GM12873 (cell line): Measurements from ENCODE around the gene EEPD1.

Experiments
- CTCF ChIP-seq: IDR thresholded peaks from 2 replicates; pipeline ENCODE4 v1.5.1; 2012; ENCODE audit warnings: low read depth, mild to moderate bottlenecking, moderate library complexity, low read length, control low read depth; ENCODE audit not compliant: insufficient read depth; ENCODE audit errors: missing control alignments

Gene EEPD1

GRCh38 chr7:36154255-36155212 is 1.5 kb downstream of the EEPD1 start:
- TF ChIP-seq CTCF: no peak

GRCh38 chr7:36155811-36156361 is 2.8 kb downstream of the EEPD1 start:
- no peak for TF ChIP-seq CTCF

- TF ChIP-seq CTCF: no peak
These were observed 4.7 kb downstream of the EEPD1 start for GRCh38 chr7:36157527-36158320.

- TF ChIP-seq CTCF: no peak
These were observed 5.2 kb downstream of the EEPD1 start for GRCh38 chr7:36158321-36158605.

- no peak for TF ChIP-seq CTCF
These were observed 6.6 kb downstream of the EEPD1 start for GRCh38 chr7:36159618-36160017.

- no peak for TF ChIP-seq CTCF
These were observed 7.3 kb downstream of the EEPD1 start for GRCh38 chr7:36160313-36160712.

GRCh38 chr7:36161996-36162395 is 8.9 kb downstream of the EEPD1 start:
- no peak for TF ChIP-seq CTCF
